AG09309 (cell line): ENCODE data around the gene TNP2.

Experiments
- DNase-seq: peaks from one replicate; pipeline ENCODE4 v3.0.0-alpha.2; 2010; ENCODE audit warnings: low read depth
- H3K4me3 ChIP-seq: 2 replicates; pipeline ENCODE4 v1.5.1; 2011; ENCODE audit warnings: mild to moderate bottlenecking, low read depth, low read length, moderate library complexity; ENCODE audit not compliant: control insufficient read depth
- CTCF ChIP-seq: IDR thresholded peaks from 2 replicates; pipeline ENCODE4 v1.5.1; 2011; ENCODE audit warnings: mild to moderate bottlenecking, low read depth, low read length, inconsistent platforms; ENCODE audit not compliant: insufficient read depth, control insufficient read depth; ENCODE audit errors: missing control alignments

The TNP2 gene

DNA sequence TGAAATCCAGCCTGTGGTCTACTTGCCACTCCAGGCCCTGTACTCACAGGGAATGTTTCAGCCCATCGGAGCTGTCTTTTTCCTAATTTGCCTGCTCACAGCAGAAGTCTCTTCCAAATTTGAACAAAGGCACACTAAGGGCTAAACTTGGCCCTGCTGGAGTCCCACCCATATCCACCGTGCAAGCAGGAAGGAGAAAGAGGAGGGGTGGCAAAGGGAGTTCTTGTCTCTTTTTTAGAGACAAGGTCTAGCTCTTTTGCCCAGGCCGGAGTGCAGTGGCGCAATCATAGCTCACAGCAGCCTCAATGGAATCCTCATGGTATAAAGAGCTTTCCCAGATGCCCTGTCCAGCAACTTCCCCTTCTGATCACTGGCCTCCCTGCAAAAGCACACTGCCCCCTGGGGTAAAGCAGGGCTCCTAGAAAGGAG is 14.7 kb upstream of the TNP2 start:
- no peak for DNase-seq
- TF ChIP-seq CTCF = no peak
- no peak overlapping the region for H3K4me3 ChIP-seq

- TF ChIP-seq CTCF = no peak
- DNase-seq = no peak
- no peak within 1 kb of the TSS for H3K4me3 ChIP-seq
Observed at GRCh38 chr16:11280616-11281522, 11.7 kb upstream of the TNP2 start, which contains the start of gene PRM1. TSS of gene PRM1 (minus strand) at chr16:11281330. CDS start at chr16:11281238, 92 bp downstream.

GRCh38 chr16:11278681-11279628 is 9.8 kb upstream of the TNP2 start:
- DNase-seq = no peak
- H3K4me3 ChIP-seq = no peak overlapping the region
- TF ChIP-seq CTCF = no peak

DNA sequence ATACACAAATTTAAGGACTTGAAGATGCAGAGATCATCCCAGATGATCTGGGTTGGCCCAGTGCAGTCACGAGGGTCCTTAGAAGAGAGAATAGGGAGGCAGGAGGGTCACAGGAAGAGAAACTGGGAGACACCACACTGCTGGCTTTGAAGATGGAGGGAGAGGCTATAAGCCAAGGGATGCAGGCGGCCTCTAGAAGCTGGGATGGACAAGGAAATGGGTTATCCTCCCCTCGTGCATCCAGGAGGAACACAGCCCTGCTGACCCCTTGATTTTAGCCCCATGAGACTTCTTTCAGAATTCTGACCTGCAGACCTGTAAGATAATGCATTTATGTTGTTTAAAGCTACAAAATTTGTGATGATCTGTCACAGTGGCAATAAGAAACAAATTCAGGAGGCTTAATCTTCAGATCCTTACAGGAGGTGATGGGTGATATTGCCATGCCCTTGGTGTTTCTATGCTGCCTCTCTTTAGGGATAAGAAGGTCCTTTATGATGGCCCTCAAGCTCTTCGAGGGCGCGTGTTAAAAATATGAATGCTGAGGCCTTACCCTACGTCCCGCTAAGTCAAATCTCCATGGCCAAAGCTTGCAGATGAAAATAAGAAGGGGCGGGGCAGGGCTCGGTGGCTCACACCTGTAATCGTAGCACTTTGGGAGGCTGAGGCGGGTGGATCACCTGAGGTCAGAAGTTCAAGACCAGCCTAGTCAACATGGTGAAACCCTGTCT is 8.6 kb upstream of the TNP2 start:
- no peak for TF ChIP-seq CTCF
- H3K4me3 ChIP-seq = no peak overlapping the region
- no peak for DNase-seq

DNA sequence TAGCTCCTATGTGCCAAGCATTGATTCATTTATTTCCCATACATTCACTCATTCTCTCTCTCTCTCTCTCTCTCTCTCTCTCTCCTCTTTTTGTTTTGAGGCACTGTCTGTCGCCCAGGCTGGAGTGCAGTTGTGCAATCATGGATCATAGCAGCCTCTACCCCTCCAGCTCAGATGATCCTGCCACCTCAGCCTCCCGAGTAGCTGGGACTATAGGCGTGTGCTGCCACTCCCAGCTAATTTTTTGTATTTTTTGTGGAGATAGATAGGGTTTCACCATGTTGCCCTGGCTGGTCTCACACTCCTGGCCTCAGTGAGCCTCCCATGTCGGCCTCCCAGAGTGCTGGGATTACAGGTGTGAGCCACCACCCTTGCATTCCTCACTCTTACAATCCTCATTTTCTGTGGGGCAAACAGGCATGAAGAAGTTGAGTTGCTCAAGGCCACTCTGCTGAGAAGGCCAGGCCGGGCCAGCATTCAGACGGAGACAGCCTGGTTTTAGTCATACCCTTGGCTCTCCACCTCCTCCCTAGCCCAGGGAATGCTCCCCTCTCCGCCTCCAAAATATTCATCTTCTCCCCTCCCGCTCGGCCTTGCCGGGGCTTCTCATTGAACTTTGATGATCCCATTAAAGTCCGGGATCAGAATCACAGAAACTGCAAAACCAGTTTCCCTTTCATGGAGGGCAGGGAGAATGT is 7.9 kb upstream of the TNP2 start:
- TF ChIP-seq CTCF = no peak
- H3K4me3 ChIP-seq = no peak overlapping the region
- no peak for DNase-seq
